Body of pancreas (tissue), 4 donors: ENCODE data around the gene IL3RA. TPM values are rescaled to one million over a fixed set of nuclear protein-coding genes. Genes with fewer than 3 reads are reported as not detected.
"Not testable (repeated sequence)": the region's sequence is repeated elsewhere in the genome, so short reads cannot be mapped to it uniquely, and the experiment has no call there.

Source experiments
- ATAC-seq: fragments of 150-250 bp; one replicate; pipeline ENCODE4 v1.9.1; 2016
- DNase-seq, 4 donors: peaks; one replicate each; pipeline ENCODE4 v3.0.0-alpha.2; 2019
- H3K27ac ChIP-seq, 4 donors: fragments of 200-600 bp; sonication (generic); 1 replicate in 3 of 4; 2 replicates in 1 of 4; pipeline versions ENCODE4 v1.5.1 to v1.6.1; 2016 to 2019; ENCODE audit warnings: mild to moderate bottlenecking in 1 of 4, mixed read lengths in 1 of 4, moderate library complexity in 1 of 4
- H3K27me3 ChIP-seq, 2 donors: fragments of 200-600 bp; sonication (generic); one replicate each; pipeline ENCODE4 v1.6.0; 2016; ENCODE audit warnings: mild to moderate bottlenecking in 1 of 2
- H3K36me3 ChIP-seq, 2 donors: fragments of 200-600 bp; sonication (generic); replicated peaks in 1 of 2; 2 replicates each; pipeline ENCODE4 v1.5.1; 2016; ENCODE audit warnings: low read depth in 2 of 2; ENCODE audit not compliant: insufficient read depth in 1 of 2
- H3K4me1 ChIP-seq: fragments of 200-600 bp; sonication (generic); one replicate; pipeline ENCODE4 v1.6.0; 2016
- H3K4me3 ChIP-seq, 2 donors: fragments of 200-600 bp; sonication (generic); 1 replicate in 1 of 2; 2 replicates in 1 of 2; pipeline ENCODE4 v1.5.1; 2016 to 2019
- H3K9me3 ChIP-seq, 3 donors: fragments of 200-600 bp; sonication (generic); 1 replicate in 2 of 3; 2 replicates in 1 of 3; pipeline ENCODE4 v1.5.1; 2016
- POLR2A ChIP-seq, 3 donors: fragments of 450-650 bp; IDR thresholded peaks; one replicate each; pipeline ENCODE4 v1.6.1; 2016; ENCODE audit warnings: antibody characterized with exemption in 3 of 3, mild to moderate bottlenecking in 2 of 3
- WGBS, 2 donors: methylation state at CpG; one replicate each; pipeline ENCODE4 v1.1.5; 2017; 5-methylcytosine and 5-hydroxymethylcytosine counted together
- intact Hi-C: fragments of 100-400 bp; cut with DNase I; formaldehyde crosslinking; loops from one replicate; pipeline ENCODE4 v1.15.1; 2023
- total RNA-seq, 2 donors: library from RNA; depleted of rRNA; stranded (reverse); fragments of >200 nt; gene quantifications; one replicate each; pipeline ENCODE4 v1.1.0, GENCODE V29; 2016
- TF ChIP-seq, protein P1 (sequence below), 7 experiments: fragments of 450-650 bp in 4 of 7; fragments of 200-600 bp in 3 of 7; sonication (generic) in 3 of 7; IDR thresholded peaks; one replicate each; pipeline ENCODE4 v1.5.1; 2016 to 2019; ENCODE audit warnings: antibody characterized with exemption in 7 of 7

Gene IL3RA
- total RNA-seq, 2 donors from 2014 or later: 0.78 to 1.3 TPM

GRCh38 chrX:1295550-1295949, 41.0 kb upstream of the IL3RA start:
- Histone ChIP-seq H3K27ac (no peak overlapping the region), H3K27me3 (no peaks in the 10 kb centered on the region), H3K4me1 (no peaks in the 10 kb centered on the region), H3K4me3 (no peak overlapping the region), H3K9me3 (no peaks in the 10 kb centered on the region), H3K36me3 (no peaks in the 10 kb centered on the region)
- no peak for ATAC-seq
- 73 to 76% methylated on average over 10 of the region's 10 CpGs for WGBS, 2 donors
- TF ChIP-seq, protein P1, sequence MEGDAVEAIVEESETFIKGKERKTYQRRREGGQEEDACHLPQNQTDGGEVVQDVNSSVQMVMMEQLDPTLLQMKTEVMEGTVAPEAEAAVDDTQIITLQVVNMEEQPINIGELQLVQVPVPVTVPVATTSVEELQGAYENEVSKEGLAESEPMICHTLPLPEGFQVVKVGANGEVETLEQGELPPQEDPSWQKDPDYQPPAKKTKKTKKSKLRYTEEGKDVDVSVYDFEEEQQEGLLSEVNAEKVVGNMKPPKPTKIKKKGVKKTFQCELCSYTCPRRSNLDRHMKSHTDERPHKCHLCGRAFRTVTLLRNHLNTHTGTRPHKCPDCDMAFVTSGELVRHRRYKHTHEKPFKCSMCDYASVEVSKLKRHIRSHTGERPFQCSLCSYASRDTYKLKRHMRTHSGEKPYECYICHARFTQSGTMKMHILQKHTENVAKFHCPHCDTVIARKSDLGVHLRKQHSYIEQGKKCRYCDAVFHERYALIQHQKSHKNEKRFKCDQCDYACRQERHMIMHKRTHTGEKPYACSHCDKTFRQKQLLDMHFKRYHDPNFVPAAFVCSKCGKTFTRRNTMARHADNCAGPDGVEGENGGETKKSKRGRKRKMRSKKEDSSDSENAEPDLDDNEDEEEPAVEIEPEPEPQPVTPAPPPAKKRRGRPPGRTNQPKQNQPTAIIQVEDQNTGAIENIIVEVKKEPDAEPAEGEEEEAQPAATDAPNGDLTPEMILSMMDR (IDR thresholded peaks at IDR 0.05): no peak
- no peak for TF ChIP-seq POLR2A (IDR thresholded peaks at IDR 0.05)
- intact Hi-C loops: no loop called here
- DNase-seq: no peak

- intact Hi-C loops, ATAC-seq, H3K9me3 ChIP-seq, DNase-seq, H3K36me3 ChIP-seq, H3K27me3 ChIP-seq, H3K27ac ChIP-seq, H3K4me1 ChIP-seq, H3K4me3 ChIP-seq: not testable (repeated sequence)
- WGBS, 2 donors: 68% methylated on average over 4 of the region's 8 CpGs; no CpG with 5 or more reads in 1 of the 2 donors
Measured at GRCh38 chrX:1297591-1297990, 39.0 kb upstream of the IL3RA start.

DNA sequence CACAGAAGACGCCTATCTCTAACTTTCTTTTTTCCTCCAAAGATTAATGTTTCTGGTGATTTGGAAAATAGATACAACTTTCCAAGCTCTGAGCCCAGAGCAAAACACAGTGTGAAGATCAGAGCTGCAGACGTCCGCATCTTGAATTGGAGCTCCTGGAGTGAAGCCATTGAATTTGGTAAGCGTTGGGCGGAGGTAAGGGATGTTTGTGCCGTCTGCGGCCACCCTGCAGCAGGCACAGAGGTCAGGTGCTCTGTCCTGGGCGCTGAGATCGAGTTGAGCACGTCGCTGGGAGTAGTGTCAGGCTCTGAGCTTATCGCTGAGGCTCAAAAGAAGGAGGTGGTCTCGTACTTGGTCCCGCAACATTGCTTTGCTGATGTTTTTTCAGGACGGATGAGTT, 36.1 kb upstream of the IL3RA start:
- no peak overlapping the region for H3K27ac ChIP-seq
- 44 to 49% methylated on average over 5 to 15 of the region's 15 CpGs for WGBS, 2 donors

DNA sequence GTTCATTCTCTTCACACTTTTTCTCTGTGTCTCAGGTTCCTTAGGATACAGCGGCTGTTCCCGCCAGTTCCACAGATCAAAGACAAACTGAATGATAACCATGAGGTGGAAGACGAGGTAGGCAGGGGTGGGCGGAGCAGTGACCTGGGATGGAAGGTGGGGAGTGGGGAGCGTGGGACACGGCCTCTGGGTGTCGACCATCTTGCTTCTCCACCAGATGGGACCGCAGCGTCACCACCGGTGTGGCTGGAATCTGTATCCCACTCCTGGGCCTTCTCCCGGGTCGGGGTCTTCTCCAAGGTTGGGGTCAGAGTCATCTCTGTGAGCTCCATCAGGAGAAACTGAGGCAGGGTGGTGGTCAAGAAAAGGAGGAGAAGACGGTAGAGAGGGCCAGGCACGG, 31.2 kb upstream of the IL3RA start:
- ATAC-seq: no peak
- H3K9me3 ChIP-seq: no peaks in the 10 kb centered on the region
- H3K4me3 ChIP-seq: no peak overlapping the region
- H3K27me3 ChIP-seq: no peaks in the 10 kb centered on the region
- DNase-seq: no peak
- 82 to 85% methylated on average over 10 to 13 of the region's 14 CpGs for WGBS, 2 donors
- no peak for TF ChIP-seq POLR2A (IDR thresholded peaks at IDR 0.05)
- TF ChIP-seq, protein P1 (IDR thresholded peaks at IDR 0.05): no peak
- intact Hi-C loops: no loop called here
- H3K36me3 ChIP-seq: no peaks in the 10 kb centered on the region
- H3K27ac ChIP-seq: no peak overlapping the region
- H3K4me1 ChIP-seq: no peaks in the 10 kb centered on the region

More for the DNA sequence above, 36.1 kb upstream of the IL3RA start:
- no peak for ATAC-seq
- TF ChIP-seq, protein P1 (IDR thresholded peaks at IDR 0.05): no peak
- Histone ChIP-seq H3K27me3 (no peaks in the 10 kb centered on the region), H3K4me1 (no peaks in the 10 kb centered on the region), H3K36me3 (no peaks in the 10 kb centered on the region), H3K4me3 (no peak overlapping the region), H3K9me3 (no peaks in the 10 kb centered on the region)
- no peak for DNase-seq
- intact Hi-C loops: no loop called here

GRCh38 chrX:1306909-1307625, 29.5 kb upstream of the IL3RA start:
- TF ChIP-seq, protein P1 (IDR thresholded peaks at IDR 0.05): no peak
- TF ChIP-seq POLR2A (IDR thresholded peaks at IDR 0.05): no peak
- Histone ChIP-seq H3K27ac (no peak overlapping the region), H3K4me1 (no peaks in the 10 kb centered on the region), H3K4me3 (no peak overlapping the region), H3K36me3 (no peaks in the 10 kb centered on the region), H3K27me3 (no peaks in the 10 kb centered on the region), H3K9me3 (no peaks in the 10 kb centered on the region)
- intact Hi-C loops: no loop called here
- WGBS, 2 donors: 79 to 82% methylated on average over 15 of the region's 15 CpGs
- DNase-seq: no peak
- no peak for ATAC-seq
